A549 (cell line): Measurements from ENCODE around the gene MFN2.

Experiments
- BHLHE40 ChIP-seq: IDR thresholded peaks from 2 replicates; pipeline ENCODE4 v1.6.1; 2012; ENCODE audit warnings: low read depth, low read length, inconsistent platforms
- CEBPB ChIP-seq, 2 experiments: fragments of >200 bp in 1 of 2; sonication (Bioruptor Twin) in 1 of 2; formaldehyde crosslinking in 1 of 2; IDR thresholded peaks; 2 replicates each; pipeline ENCODE4 v1.6.1; 2012 to 2016
- EP300 ChIP-seq, 2 experiments: fragments of >200 bp; sonication (Bioruptor Twin); formaldehyde crosslinking; IDR thresholded peaks; 2 replicates in 1 of 2; 3 replicates in 1 of 2; pipeline ENCODE4 v1.6.1; 2016 to 2017
- JUN ChIP-seq, 2 experiments: fragments of >200 bp; sonication (Bioruptor Twin); formaldehyde crosslinking; IDR thresholded peaks; 2 replicates in 1 of 2; 3 replicates in 1 of 2; pipeline ENCODE4 v1.6.1; 2016 to 2017
- KDM1A ChIP-seq: fragments of 200-600 bp; sonication (generic); IDR thresholded peaks from 2 replicates; pipeline ENCODE4 v1.6.1; 2016; ENCODE audit warnings: low read depth, mild to moderate bottlenecking
- MAFK ChIP-seq: fragments of 450-650 bp; IDR thresholded peaks from 2 replicates; pipeline ENCODE4 v1.6.1; 2014; ENCODE audit not compliant: partially characterized antibody
- POLR2A ChIP-seq: IDR thresholded peaks from 2 replicates; pipeline ENCODE4 v1.6.1; 2012; ENCODE audit warnings: mild to moderate bottlenecking, low read length
- RAD21 ChIP-seq, 2 experiments: fragments of >200 bp in 1 of 2; sonication (Bioruptor Twin) in 1 of 2; formaldehyde crosslinking in 1 of 2; IDR thresholded peaks in 1 of 2; conservative IDR thresholded peaks in 1 of 2; 2 replicates in 1 of 2; 3 replicates in 1 of 2; pipeline ENCODE4 v1.6.1; 2012 to 2018; ENCODE audit warnings: inconsistent platforms in 1 of 2
- SMC3 ChIP-seq: fragments of >200 bp; sonication (Bioruptor Twin); formaldehyde crosslinking; IDR thresholded peaks from 3 replicates; pipeline ENCODE4 v1.6.1; 2018; ENCODE audit warnings: inconsistent platforms
- ZNF302 ChIP-seq: fragments of 250-450 bp; sonication (Bioruptor Pico); IDR thresholded peaks from 2 replicates; pipeline ENCODE4 v1.9.0; 2021; ENCODE audit warnings: inconsistent platforms, mild to moderate bottlenecking, moderate library complexity
- TF ChIP-seq, protein P1 (sequence below): fragments of >200 bp; sonication (Bioruptor Twin); formaldehyde crosslinking; IDR thresholded peaks from 3 replicates; pipeline ENCODE4 v1.5.1; 2016
- TF ChIP-seq, protein P2 (sequence below): fragments of 200-600 bp; sonication (generic); IDR thresholded peaks from 2 replicates; pipeline ENCODE4 v1.6.1; 2016; ENCODE audit warnings: antibody characterized with exemption, mild to moderate bottlenecking, moderate library complexity
- TF ChIP-seq, protein P3 (sequence below): IDR thresholded peaks from 2 replicates; pipeline ENCODE4 v1.6.1; 2012

DNA sequence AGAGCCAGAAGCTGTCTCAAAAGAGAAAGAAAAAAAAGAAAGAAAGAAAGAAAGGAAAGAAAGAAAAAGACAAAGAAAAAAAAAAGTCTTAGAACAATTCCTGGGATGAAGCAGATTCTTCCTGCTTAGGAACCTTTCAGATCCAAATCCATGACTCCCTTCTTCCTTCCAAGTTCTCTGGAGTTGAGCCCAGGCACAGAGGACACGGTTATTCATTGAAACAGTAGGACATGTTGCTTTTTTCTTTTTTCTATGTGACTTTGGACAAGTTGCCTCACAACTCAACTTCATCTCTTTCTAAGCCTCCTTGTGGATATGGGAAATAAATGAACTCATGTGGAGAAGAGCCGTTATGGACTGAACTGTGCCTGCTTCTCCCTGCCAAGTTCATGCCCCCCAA lies 68.1 kb downstream of the MFN2 start:
- TF ChIP-seq, protein P1, sequence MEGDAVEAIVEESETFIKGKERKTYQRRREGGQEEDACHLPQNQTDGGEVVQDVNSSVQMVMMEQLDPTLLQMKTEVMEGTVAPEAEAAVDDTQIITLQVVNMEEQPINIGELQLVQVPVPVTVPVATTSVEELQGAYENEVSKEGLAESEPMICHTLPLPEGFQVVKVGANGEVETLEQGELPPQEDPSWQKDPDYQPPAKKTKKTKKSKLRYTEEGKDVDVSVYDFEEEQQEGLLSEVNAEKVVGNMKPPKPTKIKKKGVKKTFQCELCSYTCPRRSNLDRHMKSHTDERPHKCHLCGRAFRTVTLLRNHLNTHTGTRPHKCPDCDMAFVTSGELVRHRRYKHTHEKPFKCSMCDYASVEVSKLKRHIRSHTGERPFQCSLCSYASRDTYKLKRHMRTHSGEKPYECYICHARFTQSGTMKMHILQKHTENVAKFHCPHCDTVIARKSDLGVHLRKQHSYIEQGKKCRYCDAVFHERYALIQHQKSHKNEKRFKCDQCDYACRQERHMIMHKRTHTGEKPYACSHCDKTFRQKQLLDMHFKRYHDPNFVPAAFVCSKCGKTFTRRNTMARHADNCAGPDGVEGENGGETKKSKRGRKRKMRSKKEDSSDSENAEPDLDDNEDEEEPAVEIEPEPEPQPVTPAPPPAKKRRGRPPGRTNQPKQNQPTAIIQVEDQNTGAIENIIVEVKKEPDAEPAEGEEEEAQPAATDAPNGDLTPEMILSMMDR, result no peak
- TF ChIP-seq, protein P2, sequence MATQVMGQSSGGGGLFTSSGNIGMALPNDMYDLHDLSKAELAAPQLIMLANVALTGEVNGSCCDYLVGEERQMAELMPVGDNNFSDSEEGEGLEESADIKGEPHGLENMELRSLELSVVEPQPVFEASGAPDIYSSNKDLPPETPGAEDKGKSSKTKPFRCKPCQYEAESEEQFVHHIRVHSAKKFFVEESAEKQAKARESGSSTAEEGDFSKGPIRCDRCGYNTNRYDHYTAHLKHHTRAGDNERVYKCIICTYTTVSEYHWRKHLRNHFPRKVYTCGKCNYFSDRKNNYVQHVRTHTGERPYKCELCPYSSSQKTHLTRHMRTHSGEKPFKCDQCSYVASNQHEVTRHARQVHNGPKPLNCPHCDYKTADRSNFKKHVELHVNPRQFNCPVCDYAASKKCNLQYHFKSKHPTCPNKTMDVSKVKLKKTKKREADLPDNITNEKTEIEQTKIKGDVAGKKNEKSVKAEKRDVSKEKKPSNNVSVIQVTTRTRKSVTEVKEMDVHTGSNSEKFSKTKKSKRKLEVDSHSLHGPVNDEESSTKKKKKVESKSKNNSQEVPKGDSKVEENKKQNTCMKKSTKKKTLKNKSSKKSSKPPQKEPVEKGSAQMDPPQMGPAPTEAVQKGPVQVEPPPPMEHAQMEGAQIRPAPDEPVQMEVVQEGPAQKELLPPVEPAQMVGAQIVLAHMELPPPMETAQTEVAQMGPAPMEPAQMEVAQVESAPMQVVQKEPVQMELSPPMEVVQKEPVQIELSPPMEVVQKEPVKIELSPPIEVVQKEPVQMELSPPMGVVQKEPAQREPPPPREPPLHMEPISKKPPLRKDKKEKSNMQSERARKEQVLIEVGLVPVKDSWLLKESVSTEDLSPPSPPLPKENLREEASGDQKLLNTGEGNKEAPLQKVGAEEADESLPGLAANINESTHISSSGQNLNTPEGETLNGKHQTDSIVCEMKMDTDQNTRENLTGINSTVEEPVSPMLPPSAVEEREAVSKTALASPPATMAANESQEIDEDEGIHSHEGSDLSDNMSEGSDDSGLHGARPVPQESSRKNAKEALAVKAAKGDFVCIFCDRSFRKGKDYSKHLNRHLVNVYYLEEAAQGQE, result no peak
- TF ChIP-seq BHLHE40 (no peak), CEBPB (IDR thresholded peaks at IDR 0.05) (no peak), ZNF302 (no peak), POLR2A (no peak), KDM1A (no peak), SMC3 (no peak), EP300 (IDR thresholded peaks at IDR 0.05) (no peak), MAFK (no peak), JUN (IDR thresholded peaks at IDR 0.05) (no peak), RAD21 (conservative IDR thresholded peaks at IDR 0.05 in 1 of 2, IDR thresholded peaks at IDR 0.05 in 1 of 2) (no peak)
- TF ChIP-seq, protein P3, sequence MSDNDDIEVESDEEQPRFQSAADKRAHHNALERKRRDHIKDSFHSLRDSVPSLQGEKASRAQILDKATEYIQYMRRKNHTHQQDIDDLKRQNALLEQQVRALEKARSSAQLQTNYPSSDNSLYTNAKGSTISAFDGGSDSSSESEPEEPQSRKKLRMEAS, result no peak
